ENCODE measurements around the gene TAX1BP3.

The TAX1BP3 gene

GRCh38 chr17:3685174-3685573 is 16.8 kb upstream of the TAX1BP3 start:
- no peak for DNase-seq

- no peak for DNase-seq
These were observed 14.7 kb upstream of the TAX1BP3 start for GRCh38 chr17:3683054-3683511.

GRCh38 chr17:3682033-3682432 is 13.7 kb upstream of the TAX1BP3 start:
- DNase-seq = no peak

GRCh38 chr17:3681565-3681964 is 13.2 kb upstream of the TAX1BP3 start:
- no peak for DNase-seq

GRCh38 chr17:3681057-3681456 is 12.7 kb upstream of the TAX1BP3 start:
- no peak for DNase-seq

- no peak for DNase-seq
These were observed 11.3 kb upstream of the TAX1BP3 start for GRCh38 chr17:3679531-3680126.

- no peak for DNase-seq
These were observed 10.6 kb upstream of the TAX1BP3 start for GRCh38 chr17:3678821-3679530.

GRCh38 chr17:3678095-3678820 is 9.9 kb upstream of the TAX1BP3 start:
- DNase-seq = no peak

- DNase-seq = no peak
These were observed 7.5 kb upstream of the TAX1BP3 start for GRCh38 chr17:3675886-3676285.

GRCh38 chr17:3672571-3672970 is 4.2 kb upstream of the TAX1BP3 start:
- DNase-seq = no peak

GRCh38 chr17:3669548-3669947 is 1.2 kb upstream of the TAX1BP3 start:
- DNase-seq = no peak

GRCh38 chr17:3669085-3669347 is 638 bp upstream of the TAX1BP3 start:
- DNase-seq = no peak

GRCh38 chr17:3667366-3668278 is 756 bp downstream of the TAX1BP3 start:
- no peak for DNase-seq

- DNase-seq = no peak
These were observed 1.9 kb downstream of the TAX1BP3 start for GRCh38 chr17:3666516-3666915.

- DNase-seq = no peak
These were observed 2.5 kb downstream of the TAX1BP3 start for GRCh38 chr17:3665834-3666233.

GRCh38 chr17:3663102-3664011 is 5.0 kb downstream of the TAX1BP3 start:
- DNase-seq = no peak

GRCh38 chr17:3660311-3660891 is 8.0 kb downstream of the TAX1BP3 start:
- no peak for DNase-seq

- no peak for DNase-seq
These were observed 8.8 kb downstream of the TAX1BP3 start for GRCh38 chr17:3659541-3660111.

- DNase-seq = no peak
These were observed 9.5 kb downstream of the TAX1BP3 start for GRCh38 chr17:3658784-3659449.

GRCh38 chr17:3657874-3658783 is 10.2 kb downstream of the TAX1BP3 start:
- no peak for DNase-seq

Data from NCI-H524 treated with DMSO at 0.1 percent for 48 hours (cell line).